HG03469 (cell line): ENCODE measurements around the gene DNASE1L2.
"Not testable (repeated sequence)": the region's sequence is repeated elsewhere in the genome, so short reads cannot be mapped to it uniquely, and the experiment has no call there.

ENCODE experiments used
- ATAC-seq: cut with Tn5 transposase; IDR thresholded peaks from one replicate; pipeline ENCODE4 v1.9.1; 2021; ENCODE audit warnings: mild to moderate bottlenecking, moderate library complexity, moderate number of reproducible peaks; ENCODE audit not compliant: unreplicated experiment

Gene DNASE1L2

DNA sequence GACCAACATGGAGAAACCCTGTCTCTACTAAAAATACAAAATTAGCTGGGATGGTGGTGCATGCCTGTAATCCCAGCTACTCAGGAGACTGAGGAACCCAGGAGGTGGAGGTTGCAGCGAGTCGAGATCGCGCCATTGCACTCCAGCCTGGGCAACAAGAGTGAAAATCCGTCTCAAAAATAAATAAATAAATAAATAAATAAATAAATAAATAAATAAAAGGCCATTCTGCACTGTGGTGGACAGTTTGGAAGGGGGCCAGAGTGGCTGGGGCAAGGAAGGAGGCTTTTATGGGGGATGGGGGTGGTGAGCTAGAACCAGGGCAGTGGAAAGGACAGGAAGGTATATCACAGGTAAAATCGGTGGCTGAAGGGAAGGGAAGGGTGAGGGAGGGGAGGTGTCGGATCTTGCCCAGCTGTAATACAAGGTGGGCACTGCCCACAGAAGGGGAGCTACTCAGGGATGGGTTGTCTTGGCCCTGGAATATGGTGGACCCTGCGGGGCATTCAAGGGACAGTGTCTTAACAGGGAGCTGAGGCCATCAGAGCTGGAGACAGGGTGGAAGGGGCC lies 33.0 kb upstream of the DNASE1L2 start:
- not testable (repeated sequence) for ATAC-seq

DNA sequence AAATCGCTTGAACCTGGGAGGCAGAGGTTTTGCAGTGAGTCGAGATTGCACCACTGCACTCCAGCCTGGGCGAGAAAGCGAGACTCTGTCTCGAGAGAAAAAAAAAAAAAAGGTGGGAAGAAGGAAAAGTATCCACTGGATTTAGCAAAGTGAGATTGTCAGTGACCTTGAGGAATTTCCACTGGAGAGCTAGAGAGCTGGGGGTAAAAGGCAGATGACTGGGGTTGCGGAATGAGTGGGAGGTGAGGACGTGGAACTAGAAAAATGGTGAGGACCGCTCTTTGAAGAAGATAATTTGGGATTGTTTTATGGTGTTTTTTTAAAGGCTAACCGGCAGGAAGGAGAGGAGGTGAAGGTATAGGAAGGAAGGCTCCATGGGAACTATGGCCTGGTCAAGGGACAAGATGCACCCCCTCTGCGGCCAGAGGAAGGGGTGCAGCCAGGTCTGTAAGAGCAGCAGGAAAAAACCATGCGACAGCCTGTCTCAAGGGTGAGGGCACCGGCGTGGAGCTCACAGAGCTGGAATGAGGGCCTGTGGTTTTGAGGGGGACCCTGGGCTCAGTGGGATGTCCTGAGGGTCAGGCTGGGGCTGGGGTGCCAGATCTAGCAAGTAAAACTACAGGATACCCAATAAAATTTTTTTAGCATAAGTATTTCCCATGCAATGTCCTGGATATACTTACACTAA lies 31.7 kb upstream of the DNASE1L2 start:
- no peak for ATAC-seq

DNA sequence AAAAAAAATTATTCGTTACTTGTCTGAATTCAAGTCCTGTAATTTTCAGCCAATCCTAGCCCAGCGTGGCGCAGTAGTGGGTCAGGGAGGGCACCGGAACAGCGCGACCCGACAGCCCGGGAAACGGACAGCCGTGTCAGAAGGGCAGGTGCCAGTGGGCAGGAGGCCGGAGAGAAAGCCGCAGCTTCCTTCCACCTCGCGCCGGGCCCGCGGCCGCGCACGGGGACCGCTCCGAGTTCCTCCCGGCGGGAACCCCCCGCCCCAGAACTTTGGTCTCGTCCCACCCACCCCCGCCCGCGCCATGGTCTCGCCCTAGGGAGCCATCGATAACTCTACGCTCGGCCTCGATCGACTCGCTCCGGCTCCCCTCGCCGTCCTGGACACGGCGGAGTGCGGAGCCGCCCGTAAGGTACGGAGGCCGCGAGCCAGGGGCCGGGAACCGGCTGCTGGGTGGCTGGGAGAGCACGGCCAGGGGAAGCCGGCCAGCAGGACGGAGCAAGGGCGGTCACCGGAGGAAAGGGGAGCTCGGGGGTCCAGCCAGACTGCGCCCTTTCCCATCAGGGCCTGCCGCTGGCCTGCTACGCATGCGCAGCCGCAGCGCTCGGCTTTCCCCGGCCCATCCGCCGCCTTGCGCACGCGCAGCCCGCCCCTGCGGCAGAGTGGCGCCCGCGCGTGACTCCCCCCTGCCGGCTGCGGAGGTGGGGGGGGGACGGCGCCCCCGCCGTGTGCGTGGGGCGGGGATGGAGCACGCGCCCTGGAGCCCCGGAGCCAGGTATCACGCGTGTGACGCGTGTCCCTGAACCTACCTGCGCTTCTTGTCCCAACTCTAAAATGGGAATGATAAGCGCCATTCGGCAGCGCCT lies 30.9 kb upstream of the DNASE1L2 start, which contains the start of gene MLST8:
MLST8 (plus strand) TSS at position 351 of the 863 bp plus-strand sequence. CDS start 632 bp downstream, outside the sequence.
- peak; percentile 48 for ATAC-seq

DNA sequence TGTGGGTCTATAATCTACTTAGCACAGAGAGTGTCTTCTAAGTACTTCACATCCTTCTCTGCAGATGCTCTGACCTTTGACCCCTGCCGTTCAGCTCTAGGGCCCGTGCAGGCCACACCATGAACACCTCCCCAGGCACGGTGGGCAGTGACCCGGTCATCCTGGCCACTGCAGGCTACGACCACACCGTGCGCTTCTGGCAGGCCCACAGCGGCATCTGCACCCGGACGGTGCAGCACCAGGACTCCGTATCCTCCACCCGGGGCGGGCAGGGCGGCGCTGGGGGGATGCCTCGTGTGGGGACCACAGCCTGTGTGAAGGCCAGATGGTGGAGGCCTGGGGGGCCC lies 30.3 kb upstream of the DNASE1L2 start:
- ATAC-seq: peak; percentile 3

GRCh38 chr16:2206420-2206779 lies 29.8 kb upstream of the DNASE1L2 start:
- ATAC-seq: no peak

- ATAC-seq: no peak
Measured at GRCh38 chr16:2206780-2207433, 29.3 kb upstream of the DNASE1L2 start.

DNA sequence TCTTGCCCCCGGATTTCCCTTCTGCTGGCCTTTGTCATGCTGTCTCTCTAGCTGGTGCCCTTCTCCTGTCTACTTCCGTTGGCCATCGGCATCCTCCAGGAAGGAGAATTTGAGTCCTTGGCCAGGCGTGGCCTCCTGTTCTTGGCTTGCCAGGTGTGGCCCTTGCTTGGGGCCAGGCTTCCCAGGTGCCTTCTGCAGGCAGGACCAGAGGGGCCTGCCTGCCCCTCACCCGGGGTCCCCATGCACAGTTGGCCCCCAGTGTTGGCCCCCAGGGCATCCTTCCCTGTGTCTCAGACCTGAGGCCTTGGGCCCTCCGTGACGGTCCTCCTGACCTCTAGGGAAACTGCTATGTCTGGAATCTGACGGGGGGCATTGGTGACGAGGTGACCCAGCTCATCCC lies 28.4 kb upstream of the DNASE1L2 start:
- ATAC-seq: no peak

DNA sequence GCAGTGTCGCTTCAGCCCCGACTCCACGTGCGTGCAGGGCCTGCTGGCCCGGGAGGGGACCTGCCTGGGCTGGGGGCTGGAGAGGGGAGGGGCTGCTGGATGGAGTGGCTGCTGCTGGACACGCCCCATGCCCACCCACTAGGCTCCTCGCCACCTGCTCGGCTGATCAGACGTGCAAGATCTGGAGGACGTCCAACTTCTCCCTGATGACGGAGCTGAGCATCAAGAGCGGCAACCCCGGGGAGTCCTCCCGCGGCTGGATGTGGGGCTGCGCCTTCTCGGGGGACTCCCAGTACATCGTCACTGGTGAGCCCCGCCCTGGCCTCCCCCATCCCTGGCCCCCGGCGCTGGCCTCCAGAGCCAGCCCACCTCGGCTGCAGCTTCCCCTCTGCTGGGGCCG lies 27.9 kb upstream of the DNASE1L2 start:
- no peak for ATAC-seq

DNA sequence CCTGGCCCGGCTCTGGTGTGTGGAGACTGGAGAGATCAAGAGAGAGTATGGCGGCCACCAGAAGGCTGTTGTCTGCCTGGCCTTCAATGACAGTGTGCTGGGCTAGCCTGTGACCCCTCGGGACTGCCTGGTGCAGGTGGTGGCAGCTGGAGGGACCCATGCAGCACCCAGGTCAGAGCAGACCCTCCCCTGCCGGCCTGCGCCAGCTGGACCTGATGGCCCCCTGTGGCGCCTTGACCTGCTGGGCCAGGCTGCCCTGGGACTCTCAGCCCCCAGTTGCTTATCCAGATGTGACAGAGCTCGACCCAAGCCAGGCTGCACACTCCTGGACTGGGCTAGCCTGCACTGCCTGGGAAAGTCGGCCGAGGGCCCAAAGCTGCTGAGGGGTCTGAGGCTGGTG lies 27.5 kb upstream of the DNASE1L2 start:
- ATAC-seq: no peak

DNA sequence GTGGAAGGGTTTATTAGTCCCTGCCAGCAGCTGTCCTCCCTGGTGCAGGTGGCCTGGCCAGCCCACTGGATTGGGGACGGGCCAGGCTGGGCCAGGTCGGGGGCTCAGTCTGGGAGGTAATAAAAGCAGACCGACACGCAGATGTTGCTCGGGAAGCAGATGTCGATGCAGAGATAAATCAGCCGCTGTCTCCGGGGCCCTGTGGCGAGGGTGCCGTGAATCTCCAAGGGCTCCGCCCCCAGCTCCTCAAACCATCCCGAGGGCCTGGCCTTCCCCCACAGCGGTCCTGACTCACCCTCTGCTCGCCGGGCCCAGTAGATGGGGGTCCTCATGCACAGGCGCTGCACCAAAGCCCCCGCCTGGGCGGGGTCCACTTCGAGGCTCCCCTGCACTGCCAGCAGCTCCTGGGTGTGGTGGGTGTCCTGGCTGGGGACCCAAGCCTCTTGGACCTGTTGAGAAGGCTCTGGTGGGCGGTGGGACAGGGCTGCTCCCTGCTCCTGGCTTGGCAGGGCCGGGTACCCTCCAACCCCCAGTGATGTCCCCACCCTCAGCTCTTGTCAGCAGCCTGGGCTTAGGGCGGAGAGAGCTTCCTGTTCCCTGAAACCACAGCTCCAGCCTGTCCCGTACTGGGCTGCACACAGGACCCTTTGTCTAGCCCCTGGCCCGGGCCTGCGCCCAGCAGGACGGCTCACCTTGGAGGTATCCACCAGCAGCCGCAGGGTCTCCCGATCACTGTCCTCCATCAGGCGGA lies 26.8 kb upstream of the DNASE1L2 start:
- ATAC-seq: no peak

- ATAC-seq: no peak
Measured at GRCh38 chr16:2210009-2210332, 26.3 kb upstream of the DNASE1L2 start.

GRCh38 chr16:2210386-2211365 lies 25.6 kb upstream of the DNASE1L2 start, which contains the start of gene BRICD5:
TSS of gene BRICD5 (minus strand) at chr16:2210863. CDS start at chr16:2210833, 30 bp downstream.
- no peak for ATAC-seq

DNA sequence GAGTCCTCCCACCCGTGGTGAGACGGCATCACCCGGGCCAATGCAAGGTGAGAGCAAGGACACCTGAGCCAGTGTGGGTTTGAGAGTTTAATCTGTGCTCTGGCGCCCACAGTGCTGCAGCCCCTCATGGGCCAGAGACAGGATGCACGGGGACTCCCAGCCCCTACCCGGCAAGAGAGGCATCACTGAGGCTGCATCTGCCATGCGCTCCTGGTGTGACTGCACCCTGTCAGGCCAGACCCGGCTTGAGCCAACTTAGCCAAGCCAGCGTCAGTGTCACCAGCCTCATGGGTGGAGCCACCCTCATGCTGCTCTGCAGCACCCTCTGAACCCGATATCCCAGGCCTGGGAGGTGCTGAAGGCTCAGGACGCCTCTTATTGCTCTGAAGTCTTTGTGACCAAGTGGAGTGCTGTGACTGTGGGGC lies 24.3 kb upstream of the DNASE1L2 start:
- ATAC-seq: no peak

- ATAC-seq: no peak
Measured at GRCh38 chr16:2212362-2213324, 23.6 kb upstream of the DNASE1L2 start.

DNA sequence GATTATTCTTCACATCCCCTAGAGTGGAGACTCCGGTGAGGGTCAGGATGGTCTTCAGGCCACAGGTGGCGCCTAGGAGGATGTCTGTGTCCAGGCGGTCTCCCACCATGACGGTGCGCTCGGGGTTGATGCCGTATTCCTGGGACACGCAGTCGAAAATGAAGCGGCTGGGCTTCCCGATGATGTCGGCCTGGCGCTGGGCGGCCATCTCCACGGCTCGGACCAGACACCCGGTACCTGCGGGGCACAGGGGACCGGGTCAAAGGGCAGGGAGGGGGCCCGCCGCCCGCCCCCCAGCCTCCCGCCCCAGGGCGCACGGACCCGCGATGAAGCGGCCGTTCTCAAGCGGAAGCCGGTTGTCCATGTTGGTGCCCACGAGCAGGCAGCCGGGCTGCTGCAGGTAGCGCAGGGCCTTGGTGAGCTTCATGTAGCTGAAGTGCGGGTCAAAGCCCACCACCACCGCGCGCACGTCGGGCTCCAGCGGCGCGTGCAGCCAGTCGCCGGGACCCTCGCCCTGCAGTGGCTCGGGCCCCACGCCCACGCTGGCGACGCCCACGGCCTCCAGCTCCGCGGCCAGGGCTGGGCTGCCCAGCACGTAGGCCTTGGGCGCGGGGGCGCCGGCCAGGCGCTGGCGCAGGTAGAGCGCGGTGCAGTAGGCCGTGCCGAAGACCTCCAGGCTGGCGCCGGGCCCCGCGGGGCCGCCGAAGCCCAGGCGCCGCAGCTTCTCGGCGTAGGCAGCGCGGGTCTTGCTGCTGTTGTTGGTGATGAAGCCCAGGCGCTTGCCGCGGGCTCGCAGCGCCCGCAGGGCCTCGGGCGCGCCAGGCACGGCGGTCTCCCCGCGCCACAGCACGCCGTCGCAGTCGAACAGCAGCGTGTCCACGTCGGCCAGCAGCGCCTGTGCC lies 22.2 kb upstream of the DNASE1L2 start:
- peak; percentile 4 for ATAC-seq

GRCh38 chr16:2214719-2214968 lies 21.6 kb upstream of the DNASE1L2 start, which contains the start of gene PGP:
TSS of gene PGP (minus strand) at chr16:2214840. CDS start at chr16:2214777, 63 bp downstream.
- ATAC-seq: no peak

DNA sequence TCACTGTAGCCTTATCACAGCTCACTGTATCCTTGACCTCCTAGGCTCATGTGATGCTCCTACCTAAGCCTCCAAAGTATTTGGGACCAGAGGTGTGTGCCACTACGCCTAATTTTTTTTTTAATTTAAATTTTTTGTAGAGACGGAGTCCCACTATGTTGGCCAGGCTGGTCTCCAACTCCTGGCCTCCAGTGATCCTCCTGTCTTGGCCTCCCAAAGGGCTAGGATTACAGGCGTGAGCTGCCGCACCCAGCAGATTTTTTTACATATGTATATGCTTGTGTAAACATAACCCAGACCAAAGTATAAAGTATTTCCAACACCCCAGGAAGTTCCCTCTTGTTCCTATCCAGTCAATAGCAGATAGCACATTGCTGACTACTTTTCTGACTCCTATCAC lies 19.9 kb upstream of the DNASE1L2 start:
- ATAC-seq: no peak
